ENCODE results near the gene NAP1L4.
"Not testable (repeated sequence)": the region's sequence is repeated elsewhere in the genome, so short reads cannot be mapped to it uniquely, and the experiment has no call there.

NAP1L4 gene

DNA sequence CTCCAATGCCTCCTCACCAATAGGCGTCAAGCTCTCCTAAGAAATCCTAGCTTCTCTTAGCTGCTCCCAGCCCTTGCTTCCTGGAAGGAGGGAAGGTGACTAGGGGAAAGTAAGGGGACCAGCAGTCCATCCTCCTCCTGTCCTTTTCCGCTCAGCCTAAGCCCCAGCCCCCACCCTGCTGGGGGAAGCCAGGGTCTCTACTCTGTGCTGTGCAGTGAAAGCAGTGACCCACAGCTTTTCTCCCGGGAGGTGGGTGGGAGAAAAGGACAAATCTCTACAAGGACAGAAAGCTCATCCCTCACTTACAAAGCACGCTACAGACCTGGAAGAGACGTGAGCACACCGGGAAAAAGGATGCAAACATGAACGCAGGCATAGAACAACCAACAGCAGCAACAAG, 32.0 kb downstream of the NAP1L4 start:
- DNase-seq (ENCODE audit: low read depth in 2 of 2): no peak

DNA sequence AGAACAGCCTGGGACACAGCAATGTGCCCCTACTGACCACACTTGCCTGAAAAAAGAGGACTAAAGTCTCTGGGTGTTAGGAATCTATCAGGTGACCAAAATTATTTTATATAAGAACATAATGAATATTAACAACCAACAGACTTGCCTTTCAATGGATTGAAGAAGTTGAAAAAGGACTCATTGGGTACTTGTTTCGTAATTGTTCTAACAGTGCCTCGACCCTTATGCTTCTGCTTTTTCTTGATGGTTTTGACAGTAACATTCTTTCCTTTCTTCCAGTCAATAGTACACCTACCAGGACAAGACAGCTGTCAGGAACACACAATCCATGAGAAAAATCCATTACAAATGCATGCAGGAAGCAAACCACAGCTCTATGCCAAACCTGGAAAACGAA, 33.9 kb downstream of the NAP1L4 start:
- no peak for DNase-seq (ENCODE audit: low read depth in 2 of 2)

DNA sequence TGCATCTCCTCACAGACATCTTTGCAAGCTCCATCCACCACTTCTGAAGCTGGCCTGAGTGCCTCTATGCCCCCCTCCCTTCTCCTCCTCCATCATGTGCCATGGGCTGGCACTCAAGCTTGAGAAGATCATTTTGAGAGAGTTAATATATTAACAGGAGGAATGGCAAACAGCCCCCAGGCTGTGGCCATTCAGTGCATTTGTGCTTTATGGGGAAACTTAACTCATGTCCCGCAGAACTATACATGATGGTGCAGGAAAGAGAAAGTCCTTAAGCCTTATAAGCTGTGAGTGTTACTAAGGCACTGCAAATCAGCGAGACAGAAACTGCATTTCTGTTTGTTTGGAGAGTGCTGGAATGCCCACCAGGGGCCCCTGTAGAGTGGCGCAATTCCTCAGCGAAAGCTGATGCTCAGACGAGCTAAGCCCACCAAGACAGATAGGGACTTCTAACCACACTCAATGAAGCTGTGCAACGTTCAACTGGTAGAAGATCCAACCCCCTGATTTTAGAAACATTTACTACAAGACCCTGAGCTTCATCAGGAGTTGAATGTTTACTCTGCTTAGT, 36.1 kb downstream of the NAP1L4 start:
- DNase-seq (ENCODE audit: low read depth in 2 of 2): no peak

DNA sequence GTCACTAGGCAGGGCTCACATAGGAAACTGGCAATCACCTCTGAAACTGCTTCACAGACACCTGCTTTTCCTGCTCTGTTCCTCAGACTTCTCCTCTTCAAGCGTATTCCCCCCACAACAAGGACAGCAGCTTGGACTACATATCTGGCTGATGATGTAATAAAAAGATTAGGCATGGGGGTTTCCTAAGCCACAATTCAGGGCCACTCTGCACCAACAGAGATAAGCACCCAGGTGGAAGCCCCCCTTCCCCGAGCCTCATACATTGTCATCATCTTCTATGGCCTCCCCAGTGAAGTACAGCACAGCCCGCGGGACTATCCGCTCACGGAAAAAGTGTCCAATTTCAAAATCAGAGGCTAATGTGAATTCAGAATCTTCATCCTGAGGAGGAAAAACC, 37.9 kb downstream of the NAP1L4 start:
- no peak for DNase-seq (ENCODE audit: low read depth in 2 of 2)

DNA sequence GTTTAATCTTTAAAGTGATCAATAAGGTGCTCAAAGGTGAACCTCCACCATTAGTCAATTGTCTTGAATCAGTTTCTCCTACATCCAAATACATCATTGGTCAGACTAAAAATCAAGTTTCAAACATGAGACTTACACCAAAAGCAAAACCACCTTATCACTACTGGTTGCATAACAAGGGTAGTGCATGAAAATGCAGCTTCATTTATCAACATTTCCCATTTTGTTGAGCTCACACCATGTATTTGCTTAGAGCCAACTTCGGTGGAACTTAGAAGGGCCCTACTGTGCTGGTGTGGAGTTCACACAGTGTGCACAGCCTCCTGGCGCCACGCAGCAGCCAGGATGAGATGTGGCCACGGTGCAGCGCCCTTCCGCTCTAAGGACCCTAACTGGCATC, 39.8 kb downstream of the NAP1L4 start:
- DNase-seq (ENCODE audit: low read depth in 2 of 2): no peak

DNA sequence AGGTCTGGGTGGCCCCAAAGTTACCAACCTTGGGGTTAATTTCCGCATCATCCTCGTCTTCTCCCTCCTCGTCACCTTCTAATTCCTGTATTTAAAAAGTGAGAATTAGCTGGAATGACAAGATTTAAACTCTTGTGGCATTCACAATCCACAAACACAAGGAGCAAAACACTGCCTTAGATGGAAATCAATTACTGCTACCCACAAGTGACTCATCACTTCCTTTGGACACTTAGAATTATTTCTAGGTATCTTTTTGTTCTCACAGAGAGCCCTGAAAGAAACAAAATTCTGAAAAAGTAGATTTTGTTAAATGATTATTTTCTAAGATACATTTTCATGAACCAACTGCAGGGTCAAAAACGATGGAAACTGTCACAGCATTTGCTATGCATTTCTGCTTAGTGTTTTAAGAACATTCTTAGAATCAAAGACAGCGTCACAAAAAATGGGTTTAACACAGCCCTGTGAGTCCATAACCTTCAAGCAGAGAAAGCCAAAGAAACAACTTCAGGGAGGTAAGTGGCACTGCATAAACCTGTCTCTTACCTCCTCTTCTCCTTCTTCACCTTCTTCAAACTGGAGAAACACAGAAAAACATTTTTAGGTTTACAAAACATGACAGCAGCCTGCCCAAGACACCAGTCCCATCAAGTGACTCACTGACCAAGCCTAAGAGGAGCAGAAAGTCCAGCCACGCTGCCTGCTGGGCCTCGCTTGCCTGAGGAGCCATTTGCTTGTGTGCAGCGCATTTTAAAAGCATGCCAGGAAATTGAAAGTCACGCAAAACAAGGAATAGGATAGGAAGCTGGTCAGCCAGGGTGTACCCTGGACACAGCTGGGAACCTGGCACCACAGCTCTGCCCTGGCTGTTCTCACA, 40.7 kb downstream of the NAP1L4 start:
- no peak for DNase-seq (ENCODE audit: low read depth in 2 of 2)

DNA sequence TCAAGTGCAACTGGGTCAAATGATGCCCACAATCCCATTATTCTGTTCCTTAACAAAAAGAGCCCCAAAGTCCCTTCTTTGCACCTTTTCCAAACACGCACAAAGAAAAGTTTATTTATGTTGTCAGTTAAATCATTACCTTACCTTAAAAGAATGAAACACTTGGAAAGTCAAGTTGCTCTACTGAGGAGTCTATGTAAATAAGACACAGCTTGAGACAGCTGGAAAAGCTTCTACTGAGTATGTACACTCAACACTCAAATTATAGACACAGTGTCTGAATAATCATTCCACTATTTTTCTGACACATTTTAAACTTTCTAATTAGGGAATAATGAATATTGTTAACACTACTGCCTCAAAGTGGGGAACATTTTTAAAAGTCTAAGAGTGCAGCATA, 41.3 kb downstream of the NAP1L4 start:
- DNase-seq (ENCODE audit: low read depth in 2 of 2): no peak

DNA sequence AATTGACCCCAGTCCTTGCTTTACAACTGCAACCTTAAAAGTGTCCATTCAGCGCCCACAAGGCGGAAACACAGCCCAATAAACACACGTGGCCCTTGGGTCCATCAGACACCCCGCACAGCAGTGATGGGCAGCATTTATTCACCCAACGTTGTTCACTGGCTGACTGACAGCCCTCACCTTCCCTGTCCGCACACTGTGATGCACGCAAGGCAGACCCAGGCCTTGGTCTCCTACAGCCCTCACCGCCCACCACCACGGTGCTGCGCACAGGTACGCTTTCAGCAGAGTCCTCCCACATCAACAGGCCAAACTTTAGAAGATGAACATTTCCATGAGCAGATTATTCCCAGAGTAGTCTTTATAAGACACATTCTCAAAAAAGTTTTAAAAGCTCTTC, 42.2 kb downstream of the NAP1L4 start:
- no peak for DNase-seq (ENCODE audit: low read depth in 2 of 2)

DNA sequence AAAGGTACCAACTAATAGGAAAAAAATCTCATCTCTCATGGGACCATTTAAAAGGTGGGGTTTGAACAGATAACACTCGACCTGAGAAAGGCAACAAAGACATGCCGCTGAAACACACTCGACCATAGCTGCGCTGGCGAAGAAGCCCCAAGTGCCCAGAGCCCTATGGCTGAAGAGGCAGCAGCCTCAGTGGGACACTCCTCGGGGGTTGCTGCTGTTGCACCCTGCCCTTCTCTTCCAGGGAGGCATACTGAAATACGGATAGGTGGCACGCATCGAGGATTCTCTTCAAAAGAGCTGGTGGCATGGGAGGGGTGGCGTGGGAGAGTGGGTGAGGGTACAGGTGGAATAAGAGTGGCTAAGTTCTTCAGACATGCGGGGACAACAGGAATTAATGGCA, 44.4 kb downstream of the NAP1L4 start:
- no peak for DNase-seq (ENCODE audit: low read depth in 2 of 2)

DNA sequence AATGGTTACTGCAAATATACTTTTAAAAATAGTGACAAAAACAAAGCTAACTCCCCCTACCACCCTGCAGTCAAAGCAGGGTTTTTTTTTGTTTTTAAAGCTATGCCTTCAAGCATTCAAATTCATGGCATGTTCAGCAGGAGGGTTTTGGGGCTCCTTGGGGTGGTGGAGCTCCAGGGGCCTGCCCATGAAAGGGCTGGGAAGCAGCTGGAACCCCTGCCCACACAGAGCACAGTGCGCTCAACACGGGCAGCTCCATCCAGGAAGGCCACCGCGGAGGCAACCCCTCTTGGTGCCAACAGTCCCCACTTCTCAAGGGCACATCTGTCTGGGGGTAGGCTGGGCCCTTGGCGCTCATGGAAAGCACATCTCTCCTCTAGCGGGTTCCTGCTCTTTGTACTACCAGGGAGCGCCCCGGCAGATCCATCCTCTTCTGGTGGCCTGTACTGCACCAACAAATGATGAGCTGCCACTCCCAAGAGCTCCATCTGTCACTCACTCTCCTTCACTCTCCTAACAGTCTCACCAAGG, 46.3 kb downstream of the NAP1L4 start:
- DNase-seq (ENCODE audit: low read depth in 2 of 2): no peak

DNA sequence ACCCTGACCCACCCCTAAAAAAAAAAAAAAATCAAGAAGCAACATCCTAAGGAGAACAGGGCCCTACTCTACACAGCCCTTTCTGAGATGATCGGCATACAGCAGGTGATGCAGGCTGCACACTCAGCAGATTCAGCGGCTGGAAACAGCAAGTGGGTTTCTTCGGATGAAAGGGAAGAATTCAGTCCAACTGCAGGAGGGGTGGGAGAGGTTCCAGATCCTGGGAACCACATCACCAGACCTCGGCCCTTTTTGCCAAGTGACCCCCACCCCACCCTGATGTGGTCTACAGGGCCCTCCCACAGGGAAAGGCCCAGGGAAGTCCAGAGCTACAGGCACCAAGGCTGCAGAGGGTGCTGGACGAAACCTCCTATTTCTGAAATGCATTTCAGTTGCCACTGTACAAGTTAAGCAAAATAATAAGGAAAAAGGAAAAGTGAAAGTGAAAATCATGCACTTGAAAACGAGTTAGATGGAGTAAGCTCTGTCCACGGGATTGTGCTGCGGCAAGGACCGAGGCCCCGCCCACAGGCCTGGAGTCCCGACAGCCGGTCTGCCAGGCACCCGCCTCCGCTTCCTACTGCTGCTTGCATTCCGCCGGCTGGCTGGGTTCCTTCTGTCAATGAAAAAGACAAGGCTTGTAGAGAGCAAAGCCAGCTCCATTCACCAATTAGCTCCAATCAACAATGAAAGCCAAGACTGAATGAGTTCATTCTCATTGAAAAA, 46.9 kb downstream of the NAP1L4 start:
- no peak for DNase-seq (ENCODE audit: low read depth in 2 of 2)

DNA sequence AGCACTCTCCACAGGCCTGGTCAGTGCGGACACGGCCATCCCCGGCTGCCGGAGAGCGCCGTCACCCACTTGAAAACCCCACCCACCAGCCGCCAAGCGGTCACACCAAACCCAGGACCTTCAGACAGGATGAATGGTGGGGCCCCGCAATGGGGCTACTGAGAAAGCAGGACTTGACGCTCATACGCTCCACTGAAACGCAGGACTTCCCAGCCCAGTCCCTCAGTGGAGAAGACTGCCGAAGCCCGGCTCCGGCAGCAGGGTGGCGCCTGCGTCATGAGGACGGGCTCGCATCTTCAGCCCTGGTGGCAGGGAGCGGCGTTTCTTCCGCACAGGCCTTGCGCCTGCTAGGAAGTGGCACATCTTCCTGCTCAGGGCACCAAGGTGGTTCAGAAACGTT, 47.6 kb downstream of the NAP1L4 start:
- DNase-seq (ENCODE audit: low read depth in 2 of 2): no peak

DNA sequence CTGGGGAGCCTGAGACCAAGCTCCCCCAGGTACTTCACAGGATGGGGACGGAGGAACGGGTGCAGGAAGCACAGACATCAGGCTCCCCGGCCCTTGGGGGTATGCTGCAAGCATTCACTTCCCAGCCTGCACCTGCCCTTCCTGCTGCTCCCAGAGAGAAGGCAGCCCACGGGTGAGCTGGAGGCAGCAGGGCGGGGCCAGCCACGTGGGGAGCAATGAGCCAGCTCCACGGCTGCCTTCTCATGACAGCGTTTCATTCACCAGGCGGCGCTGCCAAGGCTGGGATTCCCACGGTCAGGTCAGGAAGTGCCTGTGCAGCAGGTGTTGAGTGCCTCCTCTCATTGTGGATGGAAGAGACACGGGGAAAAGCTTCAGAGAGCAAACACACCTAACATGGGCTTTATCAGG, 48.4 kb downstream of the NAP1L4 start:
- no peak for DNase-seq (ENCODE audit: low read depth in 2 of 2)

DNA sequence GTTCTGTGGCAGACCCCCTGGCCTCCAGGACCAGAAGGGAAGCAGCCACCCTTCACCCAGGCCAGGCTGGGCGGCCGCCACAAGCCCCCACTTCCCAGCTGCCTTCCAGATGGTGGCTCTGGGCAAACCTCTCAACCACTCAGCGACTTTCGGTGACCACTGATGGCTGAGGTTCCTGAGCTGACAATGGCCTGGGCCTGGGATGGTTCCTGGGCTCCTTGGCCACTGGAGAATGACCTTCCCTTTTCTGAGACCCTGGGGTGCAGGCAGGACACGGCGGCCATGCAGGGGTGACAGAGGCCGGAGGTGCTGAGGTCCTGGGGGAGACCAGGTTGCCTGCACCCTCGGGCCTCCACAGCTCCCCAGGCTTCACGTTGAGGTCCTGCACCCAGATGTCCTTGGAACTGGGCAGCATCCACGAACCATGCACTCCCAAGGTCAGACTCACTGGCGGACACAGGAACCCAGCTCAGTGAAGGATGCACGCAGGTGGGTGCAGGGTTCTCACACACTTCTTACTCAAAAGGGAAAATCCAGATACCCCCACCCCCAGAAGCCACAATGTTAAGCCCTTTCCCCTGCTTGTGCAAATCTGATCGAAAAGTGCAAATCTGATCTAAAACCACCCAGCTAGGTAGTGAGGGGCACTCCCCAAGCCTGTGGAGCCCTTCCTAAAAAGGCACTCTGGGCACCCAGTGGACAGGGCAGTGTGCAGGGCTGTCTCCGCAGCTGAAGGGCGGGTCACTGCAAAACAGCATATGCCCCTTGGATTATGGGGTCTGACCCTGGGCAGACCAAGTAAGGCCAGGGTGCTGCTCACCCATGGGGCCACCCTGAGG, 49.0 kb downstream of the NAP1L4 start:
- no peak for DNase-seq (ENCODE audit: low read depth in 2 of 2)

DNA sequence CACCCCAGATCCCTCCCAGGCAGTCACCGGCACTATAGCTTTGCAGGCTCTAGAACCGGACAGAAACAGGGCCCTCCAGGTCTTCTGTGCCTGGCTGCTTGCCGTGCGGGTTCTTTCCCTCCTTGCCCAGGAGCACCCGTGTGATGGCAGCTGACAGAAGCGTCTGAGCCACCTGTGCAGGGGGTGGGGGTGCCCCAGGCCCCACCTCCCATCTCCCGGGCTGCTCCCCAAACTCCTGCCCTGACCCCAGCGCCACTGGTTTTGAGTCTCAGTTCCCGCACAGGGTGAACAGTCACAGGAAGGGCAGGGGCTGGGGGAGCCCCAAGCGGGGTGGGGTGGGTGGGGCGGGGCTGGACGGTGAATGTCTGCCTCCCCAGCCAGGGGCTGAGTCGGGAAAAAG, 49.7 kb downstream of the NAP1L4 start:
- no peak for DNase-seq (ENCODE audit: low read depth in 2 of 2)

DNA sequence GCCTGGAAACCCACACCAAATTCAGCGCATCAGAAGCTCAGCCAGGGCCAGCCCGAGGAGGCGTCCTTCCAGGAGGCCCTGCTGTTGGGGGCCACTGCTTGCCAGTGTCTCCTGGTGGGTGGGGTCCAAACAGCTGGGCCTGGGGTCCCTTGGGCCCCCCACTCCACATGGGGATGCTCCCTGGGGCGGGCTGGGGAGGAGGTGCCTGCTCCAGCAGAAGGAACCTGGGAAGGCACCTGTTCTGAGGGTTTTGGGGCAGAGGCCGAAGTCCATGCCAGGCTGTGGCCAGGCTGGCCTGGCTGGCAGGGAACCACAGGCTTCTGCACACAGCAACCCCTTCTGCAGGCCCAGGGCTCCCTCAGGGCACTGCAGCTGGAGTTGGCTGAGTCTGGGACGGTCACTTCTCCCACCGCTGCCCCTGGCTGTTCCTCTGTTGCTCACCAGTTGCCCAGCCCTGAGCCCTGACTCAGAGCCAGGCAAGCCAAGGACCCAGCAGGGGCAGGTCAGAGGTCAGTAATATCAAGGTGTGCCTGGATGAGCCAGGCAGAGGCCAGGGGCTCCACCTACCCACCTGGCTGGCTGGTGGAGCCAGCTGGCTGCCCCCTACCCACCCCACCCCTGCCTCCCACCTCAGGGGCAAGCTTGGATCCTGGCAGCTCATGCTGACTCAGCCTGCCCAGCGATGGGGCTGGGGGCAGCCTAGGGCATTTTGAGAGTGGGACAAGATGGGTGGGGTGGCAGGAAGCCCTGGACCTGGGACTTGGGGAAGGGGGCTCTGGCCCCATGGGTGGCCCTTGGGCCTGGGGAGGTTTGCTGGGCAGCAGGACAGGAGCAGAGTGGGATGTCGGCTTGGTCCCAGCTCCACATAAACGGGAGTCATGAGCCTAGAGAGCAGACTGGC, 51.0 kb downstream of the NAP1L4 start:
- DNase-seq (ENCODE audit: low read depth in 2 of 2): no peak

DNA sequence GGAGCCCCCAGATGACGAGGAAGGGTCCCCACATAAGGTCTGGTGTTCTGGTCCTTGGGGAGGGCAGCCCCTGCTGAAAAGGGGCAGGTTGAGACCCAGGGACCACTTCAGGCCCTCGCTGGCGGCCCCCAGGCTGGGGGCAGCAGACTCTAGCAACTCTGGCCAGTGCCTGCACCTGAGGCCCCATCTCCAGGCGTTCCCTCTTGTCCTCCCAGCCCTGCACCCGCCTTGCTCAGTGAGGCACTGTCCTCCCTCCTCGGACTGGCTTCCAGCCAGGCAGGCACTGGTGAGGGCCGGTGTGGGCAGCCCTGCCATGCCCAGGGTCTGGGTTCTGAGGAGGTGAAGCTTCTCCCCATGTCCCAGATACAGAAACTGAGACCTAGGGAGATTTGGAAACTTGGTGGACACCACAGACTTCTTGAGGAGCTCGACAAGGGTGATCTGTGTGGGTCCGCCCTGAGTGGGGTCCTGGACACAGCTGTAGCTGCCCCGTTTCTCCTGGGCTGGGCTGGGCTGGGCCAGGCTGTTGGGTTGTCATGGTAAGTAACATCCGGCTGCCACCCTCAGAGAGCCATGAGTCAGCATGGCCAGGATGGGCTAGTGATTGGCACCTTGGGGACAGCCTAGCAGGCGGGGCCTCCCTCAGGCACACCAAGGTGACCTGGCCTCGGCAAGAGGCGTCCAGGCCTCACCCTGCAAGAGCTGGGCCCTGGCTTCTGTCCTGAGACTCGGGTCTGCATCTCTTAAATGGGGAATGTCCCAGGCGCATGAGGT, 51.8 kb downstream of the NAP1L4 start:
- no peak for DNase-seq (ENCODE audit: low read depth in 2 of 2)

DNA sequence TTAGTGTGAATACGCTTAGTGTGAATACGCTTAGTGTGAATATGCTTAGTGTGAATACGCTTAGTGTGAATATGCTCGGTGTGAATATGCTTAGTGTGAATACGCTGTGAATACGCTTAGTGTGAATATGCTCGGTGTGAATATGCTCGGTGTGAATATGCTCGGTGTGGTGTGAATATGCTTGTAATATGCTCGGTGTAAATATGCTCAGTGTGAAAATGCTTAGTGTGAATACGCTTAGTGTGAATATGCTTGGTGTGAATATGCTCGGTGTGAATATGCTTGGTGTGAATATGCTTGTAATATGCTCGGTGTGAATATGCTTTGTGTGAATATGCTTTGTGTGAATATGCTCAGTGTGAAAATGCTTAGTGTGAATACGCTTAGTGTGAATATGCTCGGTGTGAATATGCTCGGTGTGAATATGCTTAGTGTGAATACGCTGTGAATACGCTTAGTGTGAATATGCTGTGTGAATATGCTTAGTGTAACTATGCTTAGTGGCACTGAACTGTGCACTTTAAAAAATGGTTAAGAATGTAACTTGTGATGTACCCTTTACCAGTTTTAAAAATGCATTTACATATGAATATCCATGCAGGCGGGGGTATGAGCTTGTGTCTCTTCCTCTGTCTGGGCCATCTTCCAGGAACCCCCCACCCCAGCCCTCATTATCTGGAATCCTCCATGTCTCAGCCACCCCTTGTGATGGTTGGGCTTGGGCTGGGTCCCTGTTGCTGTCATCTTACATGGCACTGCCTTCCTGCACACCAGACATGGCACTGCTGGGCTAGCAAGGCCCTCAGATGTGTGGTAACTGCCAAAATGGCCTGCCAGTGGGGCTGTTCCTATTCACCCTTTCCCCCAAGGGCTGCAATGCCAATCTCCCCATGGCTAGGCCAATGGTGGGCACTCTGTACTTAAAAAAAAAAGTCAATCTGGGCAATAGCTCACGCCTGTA, 53.4 kb downstream of the NAP1L4 start:
- DNase-seq (ENCODE audit: low read depth in 2 of 2): not testable (repeated sequence)

All from stimulated activated CD8-positive, alpha-beta memory T cell treated with anti-CD3 and anti-CD28 coated beads, Interleukin-2, amount 100 ng/mL, for 48 hours (primary cell).